ENCODE data around the gene DBP.

- no peak for TF ChIP-seq CTCF (conservative IDR thresholded peaks at IDR 0.05 in 1 of 2, IDR thresholded peaks at IDR 0.05 in 1 of 2; ENCODE audit: extremely low read depth in 1 of 2, insufficient read depth in 1 of 2, low read depth in 1 of 2, low read length in 2 of 2)
- TF ChIP-seq EZH2 (IDR thresholded peaks at IDR 0.05; ENCODE audit: borderline replicate concordance, low read length) = no peak
These were observed 37.1 kb upstream of the DBP start for GRCh38 chr19:48674216-48674809.

All from mammary epithelial cell (primary cell).